Heart left ventricle (tissue), 13 donors: ENCODE results near the gene MCL1.

ENCODE experiments used
- POLR2A ChIP-seq, 2 donors: fragments of 450-650 bp; IDR thresholded peaks; one replicate each; pipeline ENCODE4 v1.6.1; 2017; ENCODE audit warnings: antibody characterized with exemption in 2 of 2, mild to moderate bottlenecking in 2 of 2, moderate library complexity in 2 of 2
- TF ChIP-seq, protein P1 (sequence below), 12 donors: fragments of 200-600 bp; sonication (generic) in 4 of 12; IDR thresholded peaks; one replicate each; pipeline versions ENCODE4 v1.5.0 to v1.8.0; 2018 to 2022; ENCODE audit warnings: antibody characterized with exemption in 12 of 12, mild to moderate bottlenecking in 5 of 12
- donor health status: ischemic (EF 13 %, LVEDD 7.1; RV severe dilation, severe dysfunction).
- donor health status: DM: no; HTN: yes; CAD: no.
- donor health status: DM: no; HTN: no; CAD: no.
- donor health status: ischemic (EF 25% LVEDD 6.9; RV normal size, moderate dysfunction).
- donor health status: ischemic (EF 25% LVEDD 5.7; RV mildly dilated, moderate dysfunction).
- donor health status: ischemic (EF 35%, LVEDD 5.7; RV mildly dilated, moderate dysfunction).
- donor health status: nonischemic (EF 11% LVEDD 7.7; RV severe dilation, severe dysfunction).
- donor health status: DM: yes; HTN: yes; CAD: no.
- donor health status: PGD.
- donor health status: ischemic (EF 29% LVEDD 5.4; RV normal size, mild dysfunction).
- donor health status: nonischemic (EF 23%, LVEDD 6.1; RV moderate dilation, normal function).

DNA sequence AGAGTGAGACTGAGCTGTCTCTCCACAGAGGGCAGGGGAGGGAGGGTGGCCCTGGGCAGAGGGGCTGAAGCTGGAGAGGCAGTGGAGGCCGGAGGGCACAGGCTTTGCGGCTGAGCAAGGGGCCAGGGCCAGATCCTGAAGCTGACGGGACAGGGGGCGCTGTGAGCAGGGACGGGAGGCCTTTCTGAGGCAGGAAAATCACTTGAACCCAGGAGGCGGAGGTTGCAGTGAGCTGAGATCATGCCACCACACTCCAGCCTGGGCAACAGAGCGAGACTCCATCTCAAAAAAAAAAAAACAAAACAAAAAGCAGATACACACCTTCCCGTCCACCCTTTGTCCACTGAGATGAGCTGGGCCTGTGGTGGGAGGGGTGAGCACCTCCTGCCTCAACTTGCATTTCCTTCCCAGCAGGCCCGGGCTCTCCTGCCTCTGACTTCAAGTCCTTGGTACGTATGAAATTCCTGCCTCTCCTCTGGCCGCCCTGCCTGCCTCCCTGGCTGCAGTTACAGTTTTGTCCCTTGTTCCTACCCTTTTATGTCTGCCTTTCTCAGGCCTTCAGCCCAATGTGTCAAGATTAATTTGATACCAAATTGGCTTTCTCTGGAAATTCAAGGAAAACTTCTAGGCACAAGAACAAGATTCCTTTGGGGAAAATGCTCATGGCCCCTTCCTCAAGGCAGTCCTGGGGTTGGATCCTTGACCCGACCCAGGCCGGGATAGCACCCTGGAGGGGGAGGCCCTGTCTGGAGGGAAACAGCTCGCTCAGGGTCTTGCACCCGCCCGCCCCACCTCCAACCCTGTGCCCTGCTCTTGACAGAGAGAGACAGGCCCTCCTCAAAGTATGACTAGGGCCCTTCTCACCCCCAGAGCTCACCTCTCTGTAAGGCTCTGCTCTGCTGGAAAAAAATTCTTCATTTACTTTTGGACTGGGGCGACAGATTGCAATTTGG, 41.4 kb downstream of the MCL1 start:
- no peak for TF ChIP-seq POLR2A (IDR thresholded peaks at IDR 0.05)
- TF ChIP-seq, protein P1, sequence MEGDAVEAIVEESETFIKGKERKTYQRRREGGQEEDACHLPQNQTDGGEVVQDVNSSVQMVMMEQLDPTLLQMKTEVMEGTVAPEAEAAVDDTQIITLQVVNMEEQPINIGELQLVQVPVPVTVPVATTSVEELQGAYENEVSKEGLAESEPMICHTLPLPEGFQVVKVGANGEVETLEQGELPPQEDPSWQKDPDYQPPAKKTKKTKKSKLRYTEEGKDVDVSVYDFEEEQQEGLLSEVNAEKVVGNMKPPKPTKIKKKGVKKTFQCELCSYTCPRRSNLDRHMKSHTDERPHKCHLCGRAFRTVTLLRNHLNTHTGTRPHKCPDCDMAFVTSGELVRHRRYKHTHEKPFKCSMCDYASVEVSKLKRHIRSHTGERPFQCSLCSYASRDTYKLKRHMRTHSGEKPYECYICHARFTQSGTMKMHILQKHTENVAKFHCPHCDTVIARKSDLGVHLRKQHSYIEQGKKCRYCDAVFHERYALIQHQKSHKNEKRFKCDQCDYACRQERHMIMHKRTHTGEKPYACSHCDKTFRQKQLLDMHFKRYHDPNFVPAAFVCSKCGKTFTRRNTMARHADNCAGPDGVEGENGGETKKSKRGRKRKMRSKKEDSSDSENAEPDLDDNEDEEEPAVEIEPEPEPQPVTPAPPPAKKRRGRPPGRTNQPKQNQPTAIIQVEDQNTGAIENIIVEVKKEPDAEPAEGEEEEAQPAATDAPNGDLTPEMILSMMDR (IDR thresholded peaks at IDR 0.05): no peak
